Measurements from ENCODE around the gene NFKB1.
"Not testable (repeated sequence)": the region's sequence is repeated elsewhere in the genome, so short reads cannot be mapped to it uniquely, and the experiment has no call there.

Gene NFKB1

DNA sequence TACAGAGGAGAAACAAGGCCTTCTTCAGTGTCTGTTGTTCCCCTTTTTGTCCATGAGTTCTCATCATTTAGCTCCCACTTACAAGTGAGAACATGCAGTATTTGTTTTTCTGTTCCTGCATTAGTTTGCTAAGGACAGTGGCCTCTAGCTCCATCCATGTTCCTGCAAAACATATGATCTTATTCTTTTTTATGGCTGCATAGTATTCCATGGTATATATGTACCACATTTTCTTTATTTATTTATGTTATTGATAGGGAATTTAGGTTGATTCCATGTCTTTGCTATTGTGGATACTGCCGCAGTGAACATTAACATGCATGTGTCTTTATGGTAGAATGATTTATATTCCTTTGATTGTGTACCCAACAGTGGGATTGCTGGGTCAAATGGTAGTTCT lies 69.1 kb downstream of the NFKB1 start:
- not testable (repeated sequence) for H3K9me3 ChIP-seq (ENCODE audit: control insufficient read depth, insufficient read depth, low read length); H3K36me3 ChIP-seq (ENCODE audit: control insufficient read depth, insufficient read depth, low read length); H3K4me1 ChIP-seq (ENCODE audit: control insufficient read depth, insufficient read depth, low read length); H3K4me3 ChIP-seq (ENCODE audit: low read depth, low read length); H3K27me3 ChIP-seq (ENCODE audit: control insufficient read depth, insufficient read depth, low read length); H3K9ac ChIP-seq (ENCODE audit: low read depth, low read length)

- no peaks in the 10 kb centered on the region for H3K36me3 ChIP-seq (ENCODE audit: control insufficient read depth, insufficient read depth, low read length)
- H3K9ac ChIP-seq (ENCODE audit: low read depth, low read length) = no peak overlapping the region
- no peaks in the 10 kb centered on the region for H3K27me3 ChIP-seq (ENCODE audit: control insufficient read depth, insufficient read depth, low read length)
- H3K9me3 ChIP-seq (ENCODE audit: control insufficient read depth, insufficient read depth, low read length) = no peaks in the 10 kb centered on the region
- no peaks in the 10 kb centered on the region for H3K4me1 ChIP-seq (ENCODE audit: control insufficient read depth, insufficient read depth, low read length)
- no peak overlapping the region for H3K4me3 ChIP-seq (ENCODE audit: low read depth, low read length)
Measured at GRCh38 chr4:102572452-102572851, 71.3 kb downstream of the NFKB1 start.

DNA sequence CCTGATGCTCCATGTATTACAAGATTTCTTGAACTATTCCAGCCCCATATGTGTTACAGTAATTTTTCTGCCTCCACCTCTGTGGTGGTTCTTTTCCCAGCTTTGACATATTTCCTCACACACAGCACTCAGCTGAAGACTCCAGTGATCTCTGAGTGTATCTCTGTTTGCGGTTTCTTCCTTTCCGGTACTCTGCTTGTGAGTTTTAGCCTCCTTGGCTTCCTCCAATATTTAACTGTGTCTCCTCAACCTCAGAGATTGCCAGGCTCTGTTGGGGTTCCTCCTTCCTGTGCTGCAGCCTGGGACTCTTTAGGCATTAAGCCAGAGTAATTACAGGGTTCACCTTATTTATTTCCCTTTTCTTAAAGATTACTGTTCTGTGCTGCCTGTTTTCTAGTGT lies 73.2 kb downstream of the NFKB1 start:
- Histone ChIP-seq H3K9me3 (ENCODE audit: control insufficient read depth, insufficient read depth, low read length) (no peaks in the 10 kb centered on the region), H3K9ac (ENCODE audit: low read depth, low read length) (no peak overlapping the region), H3K27me3 (ENCODE audit: control insufficient read depth, insufficient read depth, low read length) (no peaks in the 10 kb centered on the region), H3K4me3 (ENCODE audit: low read depth, low read length) (no peak overlapping the region), H3K4me1 (ENCODE audit: control insufficient read depth, insufficient read depth, low read length) (no peaks in the 10 kb centered on the region), H3K36me3 (ENCODE audit: control insufficient read depth, insufficient read depth, low read length) (no peaks in the 10 kb centered on the region)

DNA sequence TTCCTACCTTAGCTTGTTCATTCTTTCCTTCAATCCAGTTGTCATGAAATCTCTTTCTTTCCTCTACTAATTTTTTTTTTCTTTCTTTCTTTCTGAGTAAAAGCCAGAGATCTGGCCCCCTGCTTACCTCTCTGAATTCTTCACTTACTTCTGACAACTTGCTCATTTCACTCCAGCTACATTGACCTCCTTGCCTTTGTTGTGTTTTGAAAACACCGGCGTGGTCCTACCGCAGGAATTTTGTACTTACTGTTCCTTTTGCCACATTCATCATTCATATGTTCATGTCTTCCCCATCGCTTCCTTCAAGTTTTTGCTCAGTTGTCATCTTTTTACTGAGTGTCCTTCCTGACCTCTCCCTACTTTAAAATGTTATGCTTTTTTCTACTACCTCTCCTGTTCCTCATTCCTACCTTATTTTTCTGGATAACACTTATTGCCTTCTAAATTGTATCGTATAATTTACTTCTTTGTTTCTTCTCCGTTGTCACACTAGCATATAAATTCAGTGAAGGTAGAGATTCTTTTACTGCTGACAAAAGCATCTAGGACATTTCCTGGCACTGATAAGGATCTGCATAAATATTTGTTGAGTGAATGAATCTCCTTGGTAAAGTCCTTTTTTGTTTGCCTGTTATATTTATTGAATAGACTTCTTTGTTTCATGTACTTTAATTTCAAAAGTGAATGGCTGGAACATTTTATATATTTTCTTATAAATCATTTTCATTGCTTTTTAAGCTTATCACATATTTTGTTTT lies 74.4 kb downstream of the NFKB1 start:
- H3K36me3 ChIP-seq (ENCODE audit: control insufficient read depth, insufficient read depth, low read length) = no peaks in the 10 kb centered on the region
- no peaks in the 10 kb centered on the region for H3K9me3 ChIP-seq (ENCODE audit: control insufficient read depth, insufficient read depth, low read length)
- no peak overlapping the region for H3K4me3 ChIP-seq (ENCODE audit: low read depth, low read length)
- H3K27me3 ChIP-seq (ENCODE audit: control insufficient read depth, insufficient read depth, low read length) = no peaks in the 10 kb centered on the region
- no peaks in the 10 kb centered on the region for H3K4me1 ChIP-seq (ENCODE audit: control insufficient read depth, insufficient read depth, low read length)
- no peak overlapping the region for H3K9ac ChIP-seq (ENCODE audit: low read depth, low read length)

DNA sequence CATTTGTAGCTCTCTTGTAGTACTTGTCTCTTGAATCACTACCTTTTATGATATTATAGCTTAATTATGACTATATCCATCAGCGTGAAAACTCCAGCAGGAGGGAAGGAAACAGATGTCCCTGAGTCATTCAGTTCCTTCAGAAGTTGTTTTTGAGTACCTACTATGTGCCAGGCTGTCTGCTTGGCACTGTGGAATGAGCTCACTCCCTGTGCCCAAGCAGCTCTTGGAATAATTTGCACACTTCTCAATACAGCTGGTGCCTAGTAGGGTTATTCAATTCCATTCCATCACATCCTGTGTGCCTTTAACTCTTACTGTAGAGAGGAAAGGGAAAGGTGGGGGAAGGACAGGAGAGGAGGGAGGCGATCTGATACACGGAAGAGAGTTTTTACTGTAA lies 77.1 kb downstream of the NFKB1 start:
- no peak overlapping the region for H3K9ac ChIP-seq (ENCODE audit: low read depth, low read length)
- no peaks in the 10 kb centered on the region for H3K27me3 ChIP-seq (ENCODE audit: control insufficient read depth, insufficient read depth, low read length)
- H3K36me3 ChIP-seq (ENCODE audit: control insufficient read depth, insufficient read depth, low read length) = no peaks in the 10 kb centered on the region
- H3K4me3 ChIP-seq (ENCODE audit: low read depth, low read length) = no peak overlapping the region
- H3K9me3 ChIP-seq (ENCODE audit: control insufficient read depth, insufficient read depth, low read length) = no peaks in the 10 kb centered on the region
- H3K4me1 ChIP-seq (ENCODE audit: control insufficient read depth, insufficient read depth, low read length) = no peaks in the 10 kb centered on the region

DNA sequence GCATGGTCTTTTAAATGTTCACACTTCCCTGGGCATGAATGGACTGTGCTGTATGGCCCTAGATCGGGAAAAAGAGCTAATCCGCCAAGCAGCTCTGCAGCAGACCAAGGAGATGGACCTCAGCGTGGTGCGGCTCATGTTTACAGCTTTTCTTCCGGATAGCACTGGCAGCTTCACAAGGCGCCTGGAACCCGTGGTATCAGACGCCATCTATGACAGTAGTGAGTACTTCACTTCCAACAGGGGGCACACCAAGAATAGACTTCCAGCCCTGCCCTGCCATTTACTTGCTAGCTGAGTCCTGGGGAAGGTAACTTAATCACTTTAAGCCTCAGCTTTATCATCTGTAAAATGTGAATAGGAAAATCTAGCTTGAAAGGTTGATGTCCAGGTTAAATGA lies 77.7 kb downstream of the NFKB1 start:
- no peaks in the 10 kb centered on the region for H3K27me3 ChIP-seq (ENCODE audit: control insufficient read depth, insufficient read depth, low read length)
- H3K4me1 ChIP-seq (ENCODE audit: control insufficient read depth, insufficient read depth, low read length) = no peaks in the 10 kb centered on the region
- no peaks in the 10 kb centered on the region for H3K9me3 ChIP-seq (ENCODE audit: control insufficient read depth, insufficient read depth, low read length)
- H3K36me3 ChIP-seq (ENCODE audit: control insufficient read depth, insufficient read depth, low read length) = no peaks in the 10 kb centered on the region
- H3K4me3 ChIP-seq (ENCODE audit: low read depth, low read length) = no peak overlapping the region
- no peak overlapping the region for H3K9ac ChIP-seq (ENCODE audit: low read depth, low read length)

GRCh38 chr4:102579794-102580462 lies 78.8 kb downstream of the NFKB1 start:
- Histone ChIP-seq H3K9ac (ENCODE audit: low read depth, low read length) (no peak overlapping the region), H3K4me1 (ENCODE audit: control insufficient read depth, insufficient read depth, low read length) (no peaks in the 10 kb centered on the region), H3K9me3 (ENCODE audit: control insufficient read depth, insufficient read depth, low read length) (no peaks in the 10 kb centered on the region), H3K4me3 (ENCODE audit: low read depth, low read length) (no peak overlapping the region), H3K36me3 (ENCODE audit: control insufficient read depth, insufficient read depth, low read length) (no peaks in the 10 kb centered on the region), H3K27me3 (ENCODE audit: control insufficient read depth, insufficient read depth, low read length) (no peaks in the 10 kb centered on the region)

DNA sequence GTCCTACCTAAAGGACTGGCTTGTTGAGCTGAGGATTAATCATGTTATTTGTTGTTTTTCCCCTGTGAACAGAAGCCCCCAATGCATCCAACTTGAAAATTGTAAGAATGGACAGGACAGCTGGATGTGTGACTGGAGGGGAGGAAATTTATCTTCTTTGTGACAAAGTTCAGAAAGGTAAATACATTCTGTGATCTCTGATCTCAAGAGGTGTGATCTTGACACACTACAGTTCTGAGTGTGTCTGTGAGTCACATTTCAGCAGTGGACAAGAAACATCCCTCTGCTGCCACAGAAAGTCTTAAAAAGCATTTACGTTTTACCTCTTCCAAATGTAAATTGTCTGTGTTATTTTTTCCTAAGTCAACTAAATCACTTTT lies 79.3 kb downstream of the NFKB1 start:
- no peaks in the 10 kb centered on the region for H3K36me3 ChIP-seq (ENCODE audit: control insufficient read depth, insufficient read depth, low read length)
- H3K9ac ChIP-seq (ENCODE audit: low read depth, low read length) = no peak overlapping the region
- no peaks in the 10 kb centered on the region for H3K27me3 ChIP-seq (ENCODE audit: control insufficient read depth, insufficient read depth, low read length)
- H3K4me1 ChIP-seq (ENCODE audit: control insufficient read depth, insufficient read depth, low read length) = no peaks in the 10 kb centered on the region
- no peak overlapping the region for H3K4me3 ChIP-seq (ENCODE audit: low read depth, low read length)
- H3K9me3 ChIP-seq (ENCODE audit: control insufficient read depth, insufficient read depth, low read length) = no peaks in the 10 kb centered on the region

DNA sequence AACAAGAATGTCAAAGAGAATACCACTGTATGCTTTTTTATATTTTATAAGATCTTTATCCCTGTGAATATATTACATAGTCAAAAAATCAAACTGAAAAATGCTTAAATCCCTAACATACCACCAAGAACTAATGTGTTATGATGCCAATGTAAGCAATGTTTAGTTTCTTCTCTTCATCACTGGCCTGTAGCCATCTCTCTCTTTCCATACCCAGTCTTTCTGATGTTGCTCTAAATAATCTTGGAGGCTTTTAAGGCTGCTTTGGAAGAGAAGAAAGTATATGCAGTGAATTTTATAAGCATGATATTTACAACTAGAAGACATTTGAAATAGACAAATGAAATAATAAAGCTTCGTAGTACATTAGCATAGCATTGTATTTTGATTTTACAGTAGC lies 82.9 kb downstream of the NFKB1 start:
- Histone ChIP-seq H3K4me1 (ENCODE audit: control insufficient read depth, insufficient read depth, low read length) (no peaks in the 10 kb centered on the region), H3K9me3 (ENCODE audit: control insufficient read depth, insufficient read depth, low read length) (no peaks in the 10 kb centered on the region), H3K9ac (ENCODE audit: low read depth, low read length) (no peak overlapping the region), H3K4me3 (ENCODE audit: low read depth, low read length) (no peak overlapping the region), H3K27me3 (ENCODE audit: control insufficient read depth, insufficient read depth, low read length) (no peaks in the 10 kb centered on the region), H3K36me3 (ENCODE audit: control insufficient read depth, insufficient read depth, low read length) (no peaks in the 10 kb centered on the region)

- no peak overlapping the region for H3K9ac ChIP-seq (ENCODE audit: low read depth, low read length)
Measured at GRCh38 chr4:102585329-102585728, 84.2 kb downstream of the NFKB1 start.

GRCh38 chr4:102586002-102586643 lies 85.0 kb downstream of the NFKB1 start:
- Histone ChIP-seq H3K4me3 (ENCODE audit: low read depth, low read length) (no peak overlapping the region), H3K27me3 (ENCODE audit: control insufficient read depth, insufficient read depth, low read length) (no peaks in the 10 kb centered on the region), H3K9ac (ENCODE audit: low read depth, low read length) (no peak overlapping the region), H3K36me3 (ENCODE audit: control insufficient read depth, insufficient read depth, low read length) (no peaks in the 10 kb centered on the region), H3K4me1 (ENCODE audit: control insufficient read depth, insufficient read depth, low read length) (no peaks in the 10 kb centered on the region), H3K9me3 (ENCODE audit: control insufficient read depth, insufficient read depth, low read length) (no peaks in the 10 kb centered on the region)

More at GRCh38 chr4:102585329-102585728, 84.2 kb downstream of the NFKB1 start:
- H3K4me3 ChIP-seq (ENCODE audit: low read depth, low read length) = no peak overlapping the region
- H3K36me3 ChIP-seq (ENCODE audit: control insufficient read depth, insufficient read depth, low read length) = no peaks in the 10 kb centered on the region
- H3K27me3 ChIP-seq (ENCODE audit: control insufficient read depth, insufficient read depth, low read length) = no peaks in the 10 kb centered on the region
- H3K4me1 ChIP-seq (ENCODE audit: control insufficient read depth, insufficient read depth, low read length) = no peaks in the 10 kb centered on the region
- no peaks in the 10 kb centered on the region for H3K9me3 ChIP-seq (ENCODE audit: control insufficient read depth, insufficient read depth, low read length)

DNA sequence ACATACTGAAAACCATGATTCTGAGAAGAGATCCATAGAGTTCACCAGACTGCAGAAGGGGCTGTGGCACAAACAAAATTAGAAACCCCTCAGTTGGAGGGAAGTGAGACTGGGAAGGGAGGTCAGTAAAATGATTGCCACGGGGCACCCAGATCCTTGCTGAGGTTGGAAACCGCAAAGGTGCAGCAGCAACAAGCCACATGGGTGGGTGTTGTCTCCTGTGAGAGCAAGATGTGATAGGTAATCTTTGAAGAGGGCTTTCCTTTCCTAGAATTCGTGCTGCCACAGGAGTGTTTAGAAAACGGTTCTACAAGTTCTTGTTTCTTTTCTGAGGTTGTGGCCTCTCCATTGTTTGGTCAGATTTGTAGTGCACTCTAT lies 85.5 kb downstream of the NFKB1 start:
- no peaks in the 10 kb centered on the region for H3K27me3 ChIP-seq (ENCODE audit: control insufficient read depth, insufficient read depth, low read length)

More for the DNA sequence above, 85.5 kb downstream of the NFKB1 start:
- Histone ChIP-seq H3K36me3 (ENCODE audit: control insufficient read depth, insufficient read depth, low read length) (no peaks in the 10 kb centered on the region), H3K9me3 (ENCODE audit: control insufficient read depth, insufficient read depth, low read length) (no peaks in the 10 kb centered on the region), H3K4me3 (ENCODE audit: low read depth, low read length) (no peak overlapping the region), H3K9ac (ENCODE audit: low read depth, low read length) (no peak overlapping the region), H3K4me1 (ENCODE audit: control insufficient read depth, insufficient read depth, low read length) (no peaks in the 10 kb centered on the region)

All from iPS-15b (cell line).